SK-N-SH treated with all-trans-retinoic acid at 6 μM for 48 hours (cell line): ENCODE results near the gene TRPV4.

Source experiments
- ATAC-seq: fragments of 200-7000 bp; cut with Tn5 transposase; 3 replicates; pipeline ENCODE4 v1.9.1; 2020; ENCODE audit warnings: mild to moderate bottlenecking, moderate library complexity
- ARNTL ChIP-seq: fragments of 450-650 bp; formaldehyde crosslinking; IDR thresholded peaks from 2 replicates; pipeline ENCODE4 v1.5.0; 2020; ENCODE audit warnings: low read depth, mild to moderate bottlenecking, moderate library complexity, borderline replicate concordance
- BACH2 ChIP-seq: fragments of 250-450 bp; sonication (Bioruptor Pico); IDR thresholded peaks from 2 replicates; pipeline ENCODE4 v1.9.0; 2021; ENCODE audit warnings: mild to moderate bottlenecking, borderline replicate concordance
- ESRRG ChIP-seq: fragments of 250-450 bp; sonication (Bioruptor Pico); IDR thresholded peaks from 2 replicates; pipeline ENCODE4 v1.6.1; 2021; ENCODE audit warnings: mild to moderate bottlenecking
- GLIS3 ChIP-seq: fragments of 250-450 bp; sonication (Bioruptor Pico); IDR thresholded peaks from 2 replicates; pipeline ENCODE4 v1.5.0; 2020; ENCODE audit warnings: mild to moderate bottlenecking, moderate library complexity
- ISL1 ChIP-seq: fragments of 250-450 bp; sonication (Bioruptor Pico); IDR thresholded peaks from 2 replicates; pipeline ENCODE4 v2.1.2; 2022; ENCODE audit warnings: mild to moderate bottlenecking, moderate library complexity
- OSR1 ChIP-seq: fragments of 250-450 bp; sonication (Bioruptor Pico); IDR thresholded peaks from 2 replicates; pipeline ENCODE4 v1.8.0; 2022; ENCODE audit warnings: moderate library complexity, mild to moderate bottlenecking, inconsistent platforms
- PPARA ChIP-seq: fragments of 250-450 bp; sonication (Bioruptor Pico); IDR thresholded peaks from 2 replicates; pipeline ENCODE4 v1.5.0; 2020; ENCODE audit warnings: mild to moderate bottlenecking, borderline replicate concordance
- RARB ChIP-seq: fragments of 250-450 bp; sonication (Bioruptor Pico); IDR thresholded peaks from 2 replicates; pipeline ENCODE4 v1.8.0; 2021; ENCODE audit warnings: mild to moderate bottlenecking, moderate library complexity
- SNAI2 ChIP-seq: fragments of 250-450 bp; sonication (Bioruptor Pico); IDR thresholded peaks from 2 replicates; pipeline ENCODE4 v1.5.0; 2020; ENCODE audit warnings: mild to moderate bottlenecking, moderate library complexity
- TCF4 ChIP-seq: fragments of 250-450 bp; sonication (Bioruptor Pico); IDR thresholded peaks from 2 replicates; pipeline ENCODE4 v1.8.0; 2021; ENCODE audit warnings: mild to moderate bottlenecking, moderate library complexity, borderline replicate concordance
- TOX ChIP-seq: fragments of 250-450 bp; sonication (Bioruptor Pico); IDR thresholded peaks from 2 replicates; pipeline ENCODE4 v1.8.0; 2021; ENCODE audit warnings: mild to moderate bottlenecking, moderate library complexity, borderline replicate concordance
- ZC3H10 ChIP-seq: fragments of 250-450 bp; sonication (Bioruptor Pico); IDR thresholded peaks from 2 replicates; pipeline ENCODE4 v1.5.1; 2021; ENCODE audit warnings: mild to moderate bottlenecking, moderate library complexity
- ZFP3 ChIP-seq: fragments of 250-450 bp; sonication (Bioruptor Pico); IDR thresholded peaks from 2 replicates; pipeline ENCODE4 v1.5.0; 2020; ENCODE audit warnings: mild to moderate bottlenecking, moderate library complexity
- ZFP30 ChIP-seq: fragments of 450-650 bp; formaldehyde crosslinking; IDR thresholded peaks from 2 replicates; pipeline ENCODE4 v1.5.0; 2022; ENCODE audit warnings: mild to moderate bottlenecking, moderate library complexity
- ZNF565 ChIP-seq: fragments of 450-650 bp; formaldehyde crosslinking; conservative IDR thresholded peaks from 2 replicates; pipeline ENCODE4 v1.5.0; 2020; ENCODE audit warnings: low read depth, mild to moderate bottlenecking, moderate library complexity
- ZNF70 ChIP-seq: fragments of 450-650 bp; formaldehyde crosslinking; IDR thresholded peaks from 2 replicates; pipeline ENCODE4 v1.5.0; 2020; ENCODE audit warnings: mild to moderate bottlenecking, moderate library complexity
- ZNF8 ChIP-seq: fragments of 450-650 bp; formaldehyde crosslinking; IDR thresholded peaks from 2 replicates; pipeline ENCODE4 v1.5.0; 2020; ENCODE audit warnings: mild to moderate bottlenecking, moderate library complexity
- TF ChIP-seq, protein P1 (sequence below): fragments of 250-450 bp; sonication (Bioruptor Pico); IDR thresholded peaks from 2 replicates; pipeline ENCODE4 v1.8.0; 2020; ENCODE audit warnings: mild to moderate bottlenecking, moderate library complexity, borderline replicate concordance
- TF ChIP-seq, protein P2 (sequence below): fragments of 250-450 bp; sonication (Bioruptor Pico); IDR thresholded peaks from 2 replicates; pipeline ENCODE4 v1.5.1; 2021; ENCODE audit warnings: mild to moderate bottlenecking, moderate library complexity
- TF ChIP-seq, protein P3 (sequence below): fragments of 250-450 bp; sonication (Bioruptor Pico); IDR thresholded peaks from 2 replicates; pipeline ENCODE4 v1.5.1; 2020; ENCODE audit warnings: low read depth, mild to moderate bottlenecking, moderate library complexity
- TF ChIP-seq, protein P4 (sequence below): fragments of 250-450 bp; sonication (Bioruptor Pico); IDR thresholded peaks from 2 replicates; pipeline ENCODE4 v1.5.0; 2020; ENCODE audit warnings: mild to moderate bottlenecking, moderate library complexity
- TF ChIP-seq, protein P5 (sequence below): fragments of 250-450 bp; sonication (Bioruptor Pico); IDR thresholded peaks from 2 replicates; pipeline ENCODE4 v1.8.0; 2021; ENCODE audit warnings: low read depth, mild to moderate bottlenecking, moderate library complexity, borderline replicate concordance

The TRPV4 gene

DNA sequence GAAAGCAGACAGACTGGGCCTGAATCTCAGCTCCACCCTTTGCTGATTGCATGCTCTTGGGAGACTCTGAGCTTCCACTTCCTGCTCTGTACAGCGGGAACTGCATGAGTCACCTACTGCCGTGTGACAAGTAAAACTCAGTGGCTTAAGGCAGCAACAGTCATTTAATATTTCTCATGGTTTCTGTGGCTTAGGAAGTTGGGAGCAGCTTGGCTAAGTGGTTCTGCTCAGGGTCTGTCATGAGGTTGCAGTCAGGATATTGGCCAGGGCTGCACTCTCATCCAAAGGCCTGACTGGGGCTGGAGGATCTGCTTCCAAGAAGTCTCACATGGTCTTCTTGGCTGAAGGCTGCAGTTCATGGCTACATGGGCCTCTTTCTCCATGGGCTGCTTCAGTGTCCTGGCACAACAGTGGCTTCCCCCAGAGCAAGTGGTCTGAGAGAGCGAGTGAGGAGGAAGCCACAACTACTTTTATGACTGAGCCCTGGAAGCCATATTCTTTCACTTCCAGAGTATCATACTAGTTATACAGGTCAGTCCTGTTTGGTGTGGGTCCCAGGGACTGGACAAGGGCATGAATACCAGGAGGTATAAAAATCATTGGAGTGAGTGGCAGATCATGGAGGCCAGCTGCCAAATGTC is 69.9 kb downstream of the TRPV4 start:
- TF ChIP-seq, protein P1, sequence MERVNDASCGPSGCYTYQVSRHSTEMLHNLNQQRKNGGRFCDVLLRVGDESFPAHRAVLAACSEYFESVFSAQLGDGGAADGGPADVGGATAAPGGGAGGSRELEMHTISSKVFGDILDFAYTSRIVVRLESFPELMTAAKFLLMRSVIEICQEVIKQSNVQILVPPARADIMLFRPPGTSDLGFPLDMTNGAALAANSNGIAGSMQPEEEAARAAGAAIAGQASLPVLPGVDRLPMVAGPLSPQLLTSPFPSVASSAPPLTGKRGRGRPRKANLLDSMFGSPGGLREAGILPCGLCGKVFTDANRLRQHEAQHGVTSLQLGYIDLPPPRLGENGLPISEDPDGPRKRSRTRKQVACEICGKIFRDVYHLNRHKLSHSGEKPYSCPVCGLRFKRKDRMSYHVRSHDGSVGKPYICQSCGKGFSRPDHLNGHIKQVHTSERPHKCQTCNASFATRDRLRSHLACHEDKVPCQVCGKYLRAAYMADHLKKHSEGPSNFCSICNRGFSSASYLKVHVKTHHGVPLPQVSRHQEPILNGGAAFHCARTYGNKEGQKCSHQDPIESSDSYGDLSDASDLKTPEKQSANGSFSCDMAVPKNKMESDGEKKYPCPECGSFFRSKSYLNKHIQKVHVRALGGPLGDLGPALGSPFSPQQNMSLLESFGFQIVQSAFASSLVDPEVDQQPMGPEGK (CRISPR knock-in tag), result no peak
- TF ChIP-seq ZNF70 (CRISPR knock-in tag), result no peak
- TF ChIP-seq ISL1, result no peak
- TF ChIP-seq ZNF565 (CRISPR knock-in tag), result no peak
- TF ChIP-seq PPARA (CRISPR knock-in tag), result no peak
- TF ChIP-seq, protein P2, sequence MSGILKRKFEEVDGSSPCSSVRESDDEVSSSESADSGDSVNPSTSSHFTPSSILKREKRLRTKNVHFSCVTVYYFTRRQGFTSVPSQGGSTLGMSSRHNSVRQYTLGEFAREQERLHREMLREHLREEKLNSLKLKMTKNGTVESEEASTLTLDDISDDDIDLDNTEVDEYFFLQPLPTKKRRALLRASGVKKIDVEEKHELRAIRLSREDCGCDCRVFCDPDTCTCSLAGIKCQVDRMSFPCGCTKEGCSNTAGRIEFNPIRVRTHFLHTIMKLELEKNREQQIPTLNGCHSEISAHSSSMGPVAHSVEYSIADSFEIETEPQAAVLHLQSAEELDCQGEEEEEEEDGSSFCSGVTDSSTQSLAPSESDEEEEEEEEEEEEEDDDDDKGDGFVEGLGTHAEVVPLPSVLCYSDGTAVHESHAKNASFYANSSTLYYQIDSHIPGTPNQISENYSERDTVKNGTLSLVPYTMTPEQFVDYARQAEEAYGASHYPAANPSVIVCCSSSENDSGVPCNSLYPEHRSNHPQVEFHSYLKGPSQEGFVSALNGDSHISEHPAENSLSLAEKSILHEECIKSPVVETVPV (CRISPR knock-in tag), result no peak
- TF ChIP-seq TCF4, result no peak
- no peak for TF ChIP-seq ZNF8 (CRISPR knock-in tag)
- TF ChIP-seq SNAI2 (CRISPR knock-in tag), result no peak
- TF ChIP-seq OSR1 (CRISPR knock-in tag), result no peak
- TF ChIP-seq, protein P3, sequence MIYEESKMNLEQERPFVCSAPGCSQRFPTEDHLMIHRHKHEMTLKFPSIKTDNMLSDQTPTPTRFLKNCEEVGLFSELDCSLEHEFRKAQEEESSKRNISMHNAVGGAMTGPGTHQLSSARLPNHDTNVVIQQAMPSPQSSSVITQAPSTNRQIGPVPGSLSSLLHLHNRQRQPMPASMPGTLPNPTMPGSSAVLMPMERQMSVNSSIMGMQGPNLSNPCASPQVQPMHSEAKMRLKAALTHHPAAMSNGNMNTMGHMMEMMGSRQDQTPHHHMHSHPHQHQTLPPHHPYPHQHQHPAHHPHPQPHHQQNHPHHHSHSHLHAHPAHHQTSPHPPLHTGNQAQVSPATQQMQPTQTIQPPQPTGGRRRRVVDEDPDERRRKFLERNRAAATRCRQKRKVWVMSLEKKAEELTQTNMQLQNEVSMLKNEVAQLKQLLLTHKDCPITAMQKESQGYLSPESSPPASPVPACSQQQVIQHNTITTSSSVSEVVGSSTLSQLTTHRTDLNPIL (CRISPR knock-in tag), result no peak
- no peak for TF ChIP-seq ZFP3
- no peak for TF ChIP-seq ZC3H10 (CRISPR knock-in tag)
- TF ChIP-seq ESRRG, result no peak
- ATAC-seq, result no peak

DNA sequence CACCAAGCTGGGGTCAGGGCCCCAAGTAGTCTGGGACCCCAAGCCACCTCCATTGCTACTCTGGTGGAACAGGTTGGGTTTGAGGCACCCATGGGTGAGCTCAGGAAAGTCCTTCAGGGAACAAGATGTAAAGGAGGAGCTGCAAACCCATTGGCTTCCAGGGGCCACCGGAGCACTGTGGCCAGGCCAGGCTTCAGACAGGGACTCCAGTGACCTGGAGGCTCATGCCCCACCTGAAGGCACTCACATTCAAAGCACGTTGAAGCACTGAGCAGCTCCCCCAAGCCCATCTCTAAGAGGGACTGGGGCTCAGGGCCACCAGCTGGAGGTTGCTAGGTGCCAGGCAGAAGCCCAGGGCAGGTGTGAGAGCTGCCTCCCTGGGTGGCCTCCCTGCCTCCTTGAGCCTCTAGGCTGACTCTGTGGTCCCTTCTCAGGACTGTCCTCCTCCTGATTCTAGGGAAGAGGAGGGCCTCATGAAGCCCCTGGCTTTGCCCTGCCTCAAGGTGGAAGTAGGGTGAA is 70.5 kb downstream of the TRPV4 start:
- TF ChIP-seq ZFP3 (no peak), ZFP30 (no peak), ARNTL (CRISPR knock-in tag) (no peak), ESRRG (no peak), TOX (no peak), ZC3H10 (CRISPR knock-in tag) (no peak), BACH2 (CRISPR knock-in tag) (no peak), RARB (CRISPR knock-in tag) (no peak), OSR1 (CRISPR knock-in tag) (no peak), ZNF8 (CRISPR knock-in tag) (no peak), SNAI2 (CRISPR knock-in tag) (no peak), ZNF565 (CRISPR knock-in tag) (no peak), GLIS3 (CRISPR knock-in tag) (no peak)
- TF ChIP-seq, protein P4, sequence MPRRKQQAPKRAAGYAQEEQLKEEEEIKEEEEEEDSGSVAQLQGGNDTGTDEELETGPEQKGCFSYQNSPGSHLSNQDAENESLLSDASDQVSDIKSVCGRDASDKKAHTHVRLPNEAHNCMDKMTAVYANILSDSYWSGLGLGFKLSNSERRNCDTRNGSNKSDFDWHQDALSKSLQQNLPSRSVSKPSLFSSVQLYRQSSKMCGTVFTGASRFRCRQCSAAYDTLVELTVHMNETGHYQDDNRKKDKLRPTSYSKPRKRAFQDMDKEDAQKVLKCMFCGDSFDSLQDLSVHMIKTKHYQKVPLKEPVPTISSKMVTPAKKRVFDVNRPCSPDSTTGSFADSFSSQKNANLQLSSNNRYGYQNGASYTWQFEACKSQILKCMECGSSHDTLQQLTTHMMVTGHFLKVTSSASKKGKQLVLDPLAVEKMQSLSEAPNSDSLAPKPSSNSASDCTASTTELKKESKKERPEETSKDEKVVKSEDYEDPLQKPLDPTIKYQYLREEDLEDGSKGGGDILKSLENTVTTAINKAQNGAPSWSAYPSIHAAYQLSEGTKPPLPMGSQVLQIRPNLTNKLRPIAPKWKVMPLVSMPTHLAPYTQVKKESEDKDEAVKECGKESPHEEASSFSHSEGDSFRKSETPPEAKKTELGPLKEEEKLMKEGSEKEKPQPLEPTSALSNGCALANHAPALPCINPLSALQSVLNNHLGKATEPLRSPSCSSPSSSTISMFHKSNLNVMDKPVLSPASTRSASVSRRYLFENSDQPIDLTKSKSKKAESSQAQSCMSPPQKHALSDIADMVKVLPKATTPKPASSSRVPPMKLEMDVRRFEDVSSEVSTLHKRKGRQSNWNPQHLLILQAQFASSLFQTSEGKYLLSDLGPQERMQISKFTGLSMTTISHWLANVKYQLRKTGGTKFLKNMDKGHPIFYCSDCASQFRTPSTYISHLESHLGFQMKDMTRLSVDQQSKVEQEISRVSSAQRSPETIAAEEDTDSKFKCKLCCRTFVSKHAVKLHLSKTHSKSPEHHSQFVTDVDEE (CRISPR knock-in tag), result no peak
- TF ChIP-seq, protein P5, sequence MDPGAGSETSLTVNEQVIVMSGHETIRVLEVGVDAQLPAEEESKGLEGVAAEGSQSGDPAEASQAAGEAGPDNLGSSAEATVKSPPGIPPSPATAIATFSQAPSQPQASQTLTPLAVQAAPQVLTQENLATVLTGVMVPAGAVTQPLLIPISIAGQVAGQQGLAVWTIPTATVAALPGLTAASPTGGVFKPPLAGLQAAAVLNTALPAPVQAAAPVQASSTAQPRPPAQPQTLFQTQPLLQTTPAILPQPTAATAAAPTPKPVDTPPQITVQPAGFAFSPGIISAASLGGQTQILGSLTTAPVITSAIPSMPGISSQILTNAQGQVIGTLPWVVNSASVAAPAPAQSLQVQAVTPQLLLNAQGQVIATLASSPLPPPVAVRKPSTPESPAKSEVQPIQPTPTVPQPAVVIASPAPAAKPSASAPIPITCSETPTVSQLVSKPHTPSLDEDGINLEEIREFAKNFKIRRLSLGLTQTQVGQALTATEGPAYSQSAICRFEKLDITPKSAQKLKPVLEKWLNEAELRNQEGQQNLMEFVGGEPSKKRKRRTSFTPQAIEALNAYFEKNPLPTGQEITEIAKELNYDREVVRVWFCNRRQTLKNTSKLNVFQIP (CRISPR knock-in tag), result no peak
- TF ChIP-seq, protein P3 (CRISPR knock-in tag), result no peak
- TF ChIP-seq, protein P1 (CRISPR knock-in tag), result no peak
- TF ChIP-seq, protein P2 (CRISPR knock-in tag), result no peak
- no peak for ATAC-seq
